Prostate gland (tissue), 2 donors: ENCODE results near the gene WASHC4.

ENCODE experiments used
- POLR2A ChIP-seq: fragments of 450-650 bp; IDR thresholded peaks from one replicate; pipeline ENCODE4 v1.6.1; 2016; ENCODE audit warnings: antibody characterized with exemption, mild to moderate bottlenecking
- POLR2AphosphoS5 ChIP-seq: sonication (generic); formaldehyde crosslinking; IDR thresholded peaks from one replicate; pipeline ENCODE4 v1.6.1; 2017; ENCODE audit warnings: antibody characterized with exemption
- TF ChIP-seq, protein P1 (sequence below), 4 experiments: fragments of 200-600 bp in 2 of 4; fragments of 450-650 bp in 2 of 4; sonication (generic) in 2 of 4; IDR thresholded peaks; 1 replicate in 3 of 4; 2 replicates in 1 of 4; pipeline ENCODE4 v1.5.1; 2016 to 2019; ENCODE audit warnings: antibody characterized with exemption in 4 of 4, mild to moderate bottlenecking in 2 of 4, moderate library complexity in 2 of 4

DNA sequence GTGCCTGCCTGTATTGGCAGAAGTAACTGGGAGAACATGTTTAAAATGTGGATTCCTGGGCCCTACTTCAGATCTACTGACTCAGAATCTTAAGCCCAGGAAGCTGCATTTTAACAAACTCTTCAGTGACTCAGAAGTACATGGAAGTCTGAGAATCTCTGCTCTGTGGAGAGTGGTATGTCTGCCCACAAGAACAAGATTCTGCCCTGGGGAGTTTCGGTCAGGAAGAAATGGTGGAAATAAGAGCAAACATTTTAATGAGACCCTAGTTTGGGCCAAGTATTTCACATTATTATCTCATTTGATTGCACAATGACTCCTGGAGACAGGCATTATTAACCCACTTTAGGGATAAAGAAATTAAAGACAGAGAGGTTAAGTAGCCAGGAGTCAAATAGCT, 31.4 kb upstream of the WASHC4 start:
- TF ChIP-seq, protein P1, sequence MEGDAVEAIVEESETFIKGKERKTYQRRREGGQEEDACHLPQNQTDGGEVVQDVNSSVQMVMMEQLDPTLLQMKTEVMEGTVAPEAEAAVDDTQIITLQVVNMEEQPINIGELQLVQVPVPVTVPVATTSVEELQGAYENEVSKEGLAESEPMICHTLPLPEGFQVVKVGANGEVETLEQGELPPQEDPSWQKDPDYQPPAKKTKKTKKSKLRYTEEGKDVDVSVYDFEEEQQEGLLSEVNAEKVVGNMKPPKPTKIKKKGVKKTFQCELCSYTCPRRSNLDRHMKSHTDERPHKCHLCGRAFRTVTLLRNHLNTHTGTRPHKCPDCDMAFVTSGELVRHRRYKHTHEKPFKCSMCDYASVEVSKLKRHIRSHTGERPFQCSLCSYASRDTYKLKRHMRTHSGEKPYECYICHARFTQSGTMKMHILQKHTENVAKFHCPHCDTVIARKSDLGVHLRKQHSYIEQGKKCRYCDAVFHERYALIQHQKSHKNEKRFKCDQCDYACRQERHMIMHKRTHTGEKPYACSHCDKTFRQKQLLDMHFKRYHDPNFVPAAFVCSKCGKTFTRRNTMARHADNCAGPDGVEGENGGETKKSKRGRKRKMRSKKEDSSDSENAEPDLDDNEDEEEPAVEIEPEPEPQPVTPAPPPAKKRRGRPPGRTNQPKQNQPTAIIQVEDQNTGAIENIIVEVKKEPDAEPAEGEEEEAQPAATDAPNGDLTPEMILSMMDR (IDR thresholded peaks at IDR 0.05), result no peak
- TF ChIP-seq POLR2AphosphoS5 (no peak), POLR2A (no peak)
